SK-N-SH (cell line): ENCODE results near the gene STON2.

Source experiments
- CTCF ChIP-seq: fragments of 200-600 bp; sonication (generic); IDR thresholded peaks from 2 replicates; pipeline ENCODE4 v1.6.1; 2017; ENCODE audit warnings: antibody characterized with exemption, mild to moderate bottlenecking, moderate library complexity
- EZH2phosphoT487 ChIP-seq: fragments of 200-600 bp; sonication (generic); IDR thresholded peaks from 2 replicates; pipeline ENCODE4 v1.6.1; 2017; ENCODE audit warnings: low read depth, mixed run types, mild to moderate bottlenecking, antibody characterized with exemption, moderate library complexity, borderline replicate concordance
- FOXM1 ChIP-seq: IDR thresholded peaks from 2 replicates; pipeline ENCODE4 v1.4.0; 2012; ENCODE audit warnings: low read depth, mild to moderate bottlenecking
- GATA2 ChIP-seq: sonication (generic); formaldehyde crosslinking; IDR thresholded peaks from 2 replicates; pipeline ENCODE4 v1.5.0; 2020; ENCODE audit warnings: mild to moderate bottlenecking, missing genetic modification reagents
- RFX5 ChIP-seq: IDR thresholded peaks from 2 replicates; pipeline ENCODE4 v1.6.1; 2012; ENCODE audit warnings: mild to moderate bottlenecking, improper control_type of control experiment, low read length
- TF ChIP-seq, protein P1 (sequence below): fragments of 150-350 bp; IDR thresholded peaks from 2 replicates; pipeline ENCODE4 v1.6.1; 2017; ENCODE audit warnings: antibody characterized with exemption, low read length, low read depth, borderline replicate concordance

DNA sequence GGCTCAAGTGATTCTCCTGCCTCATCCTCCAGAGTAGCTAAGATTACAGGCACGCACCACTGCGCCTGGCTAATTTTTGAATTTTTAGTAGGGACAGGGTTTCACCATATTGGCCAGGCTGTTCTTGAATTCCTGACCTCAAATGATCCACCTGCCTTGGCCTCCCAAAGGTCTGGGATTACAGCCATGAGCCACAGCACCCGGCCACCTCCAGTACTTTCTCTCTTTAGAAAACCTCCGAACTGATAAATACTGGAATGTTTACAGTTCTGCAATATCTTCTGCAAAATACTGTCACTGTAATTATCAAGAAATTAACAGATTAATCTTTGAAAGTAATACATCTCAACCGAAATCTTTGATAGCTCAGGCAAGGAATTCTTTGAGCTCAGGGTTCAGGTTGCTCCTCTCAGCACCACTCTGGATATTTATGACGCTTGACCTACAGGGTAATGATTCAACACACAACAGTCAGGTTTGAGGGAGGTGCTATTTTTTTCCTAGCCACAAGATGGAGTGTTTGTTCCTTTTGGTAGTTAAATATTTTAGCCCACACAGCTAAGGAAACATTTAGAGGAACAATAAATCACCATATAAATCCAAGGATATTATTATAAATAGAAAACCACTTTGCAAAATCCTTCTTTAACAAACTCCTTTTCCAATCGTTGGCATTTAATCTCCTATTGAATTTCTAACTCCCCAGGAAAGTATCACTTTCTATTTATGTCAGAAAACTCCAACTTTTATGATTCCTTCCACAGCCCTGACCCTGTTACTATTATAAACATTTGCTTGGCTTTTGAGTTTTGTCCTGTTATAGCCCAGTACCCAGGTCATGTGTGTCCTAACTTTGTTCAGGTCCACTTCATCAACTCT lies 130.8 kb downstream of the STON2 start:
- TF ChIP-seq RFX5, result no peak
- TF ChIP-seq, protein P1, sequence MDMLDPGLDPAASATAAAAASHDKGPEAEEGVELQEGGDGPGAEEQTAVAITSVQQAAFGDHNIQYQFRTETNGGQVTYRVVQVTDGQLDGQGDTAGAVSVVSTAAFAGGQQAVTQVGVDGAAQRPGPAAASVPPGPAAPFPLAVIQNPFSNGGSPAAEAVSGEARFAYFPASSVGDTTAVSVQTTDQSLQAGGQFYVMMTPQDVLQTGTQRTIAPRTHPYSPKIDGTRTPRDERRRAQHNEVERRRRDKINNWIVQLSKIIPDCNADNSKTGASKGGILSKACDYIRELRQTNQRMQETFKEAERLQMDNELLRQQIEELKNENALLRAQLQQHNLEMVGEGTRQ, result no peak
- TF ChIP-seq CTCF, result peak; percentile 75
- no peak for TF ChIP-seq GATA2 (CRISPR knock-in tag)
- no peak for TF ChIP-seq EZH2phosphoT487
- TF ChIP-seq FOXM1, result no peak
